H9 (cell line): ENCODE data around the gene HDAC7. TPM values are rescaled to one million over a fixed set of nuclear protein-coding genes. Genes with fewer than 3 reads are reported as not detected.

Source experiments
- DNase-seq: peaks from one replicate; pipeline ENCODE4 v3.0.0-alpha.2; 2017
- H2AFZ ChIP-seq: one replicate; pipeline ENCODE4 v1.6.1; 2013; ENCODE audit warnings: mild to moderate bottlenecking, low read length, control low read depth, moderate library complexity
- H2AK5ac ChIP-seq: 2 replicates; pipeline ENCODE4 v1.6.1; 2013; ENCODE audit warnings: low read length, control low read depth, mixed read lengths; ENCODE audit not compliant: insufficient read length
- H2BK120ac ChIP-seq: one replicate; pipeline ENCODE4 v1.6.1; 2013; ENCODE audit warnings: low read depth, mild to moderate bottlenecking, low read length, control low read depth, inconsistent platforms; ENCODE audit not compliant: poor library complexity, severe bottlenecking
- H2BK12ac ChIP-seq: 2 replicates; pipeline ENCODE4 v1.6.1; 2013; ENCODE audit warnings: low read length, control low read depth, mixed read lengths, low read depth; ENCODE audit not compliant: insufficient read length
- H2BK15ac ChIP-seq: 2 replicates; pipeline ENCODE4 v1.6.1; 2013; ENCODE audit warnings: low read depth, low read length, control low read depth
- H2BK20ac ChIP-seq: one replicate; pipeline ENCODE4 v1.6.1; 2013; ENCODE audit warnings: low read depth, mild to moderate bottlenecking, low read length, control low read depth, inconsistent platforms; ENCODE audit not compliant: poor library complexity, severe bottlenecking
- H2BK5ac ChIP-seq: 2 replicates; pipeline ENCODE4 v1.6.1; 2013; ENCODE audit warnings: low read length, control low read depth, mixed read lengths; ENCODE audit not compliant: insufficient read length
- H3K14ac ChIP-seq: 2 replicates; pipeline ENCODE4 v1.6.1; 2013; ENCODE audit warnings: low read length, control low read depth; ENCODE audit not compliant: insufficient read depth
- H3K18ac ChIP-seq: 2 replicates; pipeline ENCODE4 v1.6.1; 2013; ENCODE audit warnings: low read depth, mild to moderate bottlenecking, mixed read lengths, low read length, control low read depth; ENCODE audit not compliant: insufficient read length
- H3K23ac ChIP-seq: 2 replicates; pipeline ENCODE4 v1.6.1; 2013; ENCODE audit warnings: low read length, control low read depth, mixed read lengths, low read depth; ENCODE audit not compliant: insufficient read length
- H3K23me2 ChIP-seq: 2 replicates; pipeline ENCODE4 v1.6.1; 2013; ENCODE audit warnings: low read depth, mild to moderate bottlenecking, mixed read lengths, low read length, control low read depth; ENCODE audit not compliant: insufficient read length, poor library complexity, severe bottlenecking
- H3K27ac ChIP-seq: 2 replicates; pipeline ENCODE4 v1.5.1; 2013; ENCODE audit warnings: low read length, control low read depth, mixed read lengths, low read depth; ENCODE audit not compliant: insufficient read length
- H3K27me3 ChIP-seq: 2 replicates; pipeline ENCODE4 v1.6.1; 2013; ENCODE audit warnings: low read length, control low read depth, inconsistent platforms; ENCODE audit not compliant: insufficient read depth
- H3K4ac ChIP-seq: 2 replicates; pipeline ENCODE4 v1.6.1; 2013; ENCODE audit warnings: low read depth, mild to moderate bottlenecking, control low read depth, inconsistent platforms, low read length, moderate library complexity
- H3K4me1 ChIP-seq: 2 replicates; pipeline ENCODE4 v1.6.1; 2013; ENCODE audit warnings: low read length, control low read depth, inconsistent platforms; ENCODE audit not compliant: insufficient read depth
- H3K4me2 ChIP-seq: 2 replicates; pipeline ENCODE4 v1.6.1; 2013; ENCODE audit warnings: low read length, control low read depth, mixed read lengths; ENCODE audit not compliant: insufficient read length, insufficient read depth
- H3K56ac ChIP-seq: 2 replicates; pipeline ENCODE4 v1.6.1; 2013; ENCODE audit warnings: low read depth, mild to moderate bottlenecking, mixed read lengths, low read length, control low read depth; ENCODE audit not compliant: insufficient read length
- H3K79me1 ChIP-seq: 2 replicates; pipeline ENCODE4 v1.6.1; 2013; ENCODE audit warnings: low read depth, mild to moderate bottlenecking, moderate library complexity, low read length, control low read depth, inconsistent platforms; ENCODE audit not compliant: insufficient read depth, poor library complexity, severe bottlenecking
- H3K79me2 ChIP-seq: 2 replicates; pipeline ENCODE4 v1.6.1; 2013; ENCODE audit warnings: low read length, control low read depth, inconsistent platforms; ENCODE audit not compliant: insufficient read depth
- H3K9ac ChIP-seq: 2 replicates; pipeline ENCODE4 v1.6.1; 2013; ENCODE audit warnings: low read length, control low read depth, mixed read lengths; ENCODE audit not compliant: insufficient read length; ENCODE audit errors: extremely low read depth
- H3K9me3 ChIP-seq: one replicate; pipeline ENCODE4 v1.6.1; 2013; ENCODE audit warnings: low read depth, low read length, inconsistent platforms; ENCODE audit not compliant: control insufficient read depth
- H3T11ph ChIP-seq: one replicate; pipeline ENCODE4 v1.6.1; 2013; ENCODE audit warnings: mild to moderate bottlenecking, low read length, control low read depth, inconsistent platforms
- H4K20me1 ChIP-seq: one replicate; pipeline ENCODE4 v1.6.1; 2013; ENCODE audit not compliant: control insufficient read depth, insufficient read length, insufficient read depth
- H4K5ac ChIP-seq: 2 replicates; pipeline ENCODE4 v1.6.1; 2013; ENCODE audit warnings: low read depth, mild to moderate bottlenecking, mixed read lengths, low read length, control low read depth; ENCODE audit not compliant: insufficient read length
- H4K8ac ChIP-seq: replicated peaks from 2 replicates; pipeline ENCODE4 v1.6.1; 2013; ENCODE audit warnings: low read length, control low read depth, mixed read lengths, low read depth; ENCODE audit not compliant: insufficient read length
- H4K91ac ChIP-seq: 2 replicates; pipeline ENCODE4 v1.6.1; 2013; ENCODE audit warnings: low read depth, mild to moderate bottlenecking, moderate library complexity, mixed read lengths, low read length, control low read depth; ENCODE audit not compliant: insufficient read length
- H3K27ac Mint-ChIP-seq, 3 experiments: 2 replicates in 2 of 3; 3 replicates in 1 of 3; pipeline ENCODE4 v1.8.0; 2020 to 2021; ENCODE audit warnings: mixed read lengths in 3 of 3, mild to moderate bottlenecking in 1 of 3, moderate library complexity in 1 of 3
- H3K27me3 Mint-ChIP-seq: 2 replicates; pipeline ENCODE4 v1.8.0; 2021; ENCODE audit warnings: low read depth, mild to moderate bottlenecking, moderate library complexity, mixed read lengths
- H3K36me3 Mint-ChIP-seq, 3 experiments: 2 replicates in 2 of 3; 3 replicates in 1 of 3; pipeline ENCODE4 v1.8.0; 2020 to 2021; ENCODE audit warnings: low read depth in 3 of 3, mixed read lengths in 3 of 3; ENCODE audit not compliant: insufficient read depth in 1 of 3
- H3K4me1 Mint-ChIP-seq, 2 experiments: 2 replicates each; pipeline ENCODE4 v1.8.0; 2020; ENCODE audit warnings: mixed read lengths in 2 of 2
- H3K4me3 Mint-ChIP-seq, 2 experiments: 2 replicates in 1 of 2; 3 replicates in 1 of 2; pipeline ENCODE4 v1.8.0; 2020 to 2021; ENCODE audit warnings: mild to moderate bottlenecking in 2 of 2, mixed read lengths in 2 of 2, moderate library complexity in 1 of 2
- H3K9me3 Mint-ChIP-seq, 2 experiments: 2 replicates in 1 of 2; 3 replicates in 1 of 2; pipeline ENCODE4 v1.8.0; 2020; ENCODE audit warnings: mild to moderate bottlenecking in 2 of 2, mixed read lengths in 2 of 2, moderate library complexity in 1 of 2
- WGBS: extraction: QIAGEN DNeasy Blood & Tissue Kit; methylation state at CpG from one replicate; pipeline ENCODE4 v1.1.7; 2013; ENCODE audit warnings: missing lambda C conversion rate, low lambda C conversion rate, mixed read lengths; ENCODE audit not compliant: insufficient read length; ENCODE audit errors: extremely low coverage; 5-methylcytosine and 5-hydroxymethylcytosine counted together
- total RNA-seq: library from RNA; stranded (reverse); gene quantifications from 2 replicates; pipeline ENCODE4 v1.2.1, GENCODE V29; 2021
- TF ChIP-seq, protein P1 (sequence below): fragments of 200-600 bp; sonication (generic); conservative IDR thresholded peaks from 3 replicates; pipeline ENCODE4 v1.8.0; 2021; ENCODE audit warnings: antibody characterized with exemption, mild to moderate bottlenecking

HDAC7 gene
- total RNA-seq, 1 experiment from 2014 or later = 72.1 TPM

DNA sequence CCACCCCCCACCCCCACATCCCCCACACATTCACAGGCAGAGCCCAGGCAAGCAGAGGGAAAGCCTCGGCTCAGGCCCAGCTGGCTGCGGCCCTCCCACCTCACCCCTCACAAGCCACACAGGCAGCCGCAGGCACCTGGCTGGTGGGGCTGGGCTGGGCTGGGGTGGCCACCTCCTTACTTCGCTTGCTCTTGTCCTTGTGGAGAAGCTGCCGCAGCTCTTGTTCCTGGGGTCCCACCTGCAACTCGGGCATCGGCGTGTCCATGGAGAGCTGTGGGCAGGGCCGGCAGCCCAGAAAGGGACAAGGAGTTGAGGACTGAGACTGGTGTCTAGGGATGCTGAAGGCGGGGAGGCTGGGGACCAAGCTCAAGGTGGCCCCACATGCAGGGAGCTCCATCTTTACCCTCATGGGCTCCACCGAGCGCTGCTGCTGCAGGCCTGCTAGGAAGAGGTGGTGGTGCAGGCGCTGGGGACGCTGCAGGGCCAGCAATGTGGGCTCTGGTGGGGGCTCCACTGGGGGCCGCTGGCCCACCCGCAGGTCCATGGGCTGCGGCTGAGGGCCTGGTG is 21.2 kb downstream of the HDAC7 start:
- Histone ChIP-seq H2AFZ (no peak overlapping the region), H3K27me3 (no peaks in the 10 kb centered on the region), H4K20me1 (peaks cover 2% of the 10 kb centered on the region), H3K56ac (no peak overlapping the region), H4K8ac (no peak overlapping the region), H3K14ac (no peak overlapping the region), H2BK15ac (no peak overlapping the region), H3K4me1 (no peaks in the 10 kb centered on the region; the same call in 1 of the 2 replicates), H2BK12ac (no peak overlapping the region), H4K91ac (no peak overlapping the region), H4K5ac (no peak overlapping the region), H2BK120ac (no peak overlapping the region), H2BK5ac (no peak overlapping the region), H2BK20ac (no peak overlapping the region), H3T11ph (no peak overlapping the region), H3K79me2 (peaks cover 1% of the 10 kb centered on the region; the same call in 1 of the 2 replicates), H3K27ac (no peak overlapping the region), H3K4ac (no peak overlapping the region), H3K4me2 (no peak overlapping the region), H3K9ac (no peak overlapping the region), H3K18ac (no peak overlapping the region), H3K23me2 (no peaks in the 10 kb centered on the region), H2AK5ac (no peak overlapping the region), H3K23ac (no peak overlapping the region), H3K9me3 (no peaks in the 10 kb centered on the region), H3K79me1 (no peaks in the 10 kb centered on the region)
- H3K4me1 Mint-ChIP-seq = peaks cover 28 to 39% of the 10 kb centered on the region in 2 experiments
- H3K4me3 Mint-ChIP-seq = no peak overlapping the region
- no CpG with 5 or more reads among the region's 17 CpGs for WGBS
- no peaks in the 10 kb centered on the region for H3K27me3 Mint-ChIP-seq
- TF ChIP-seq, protein P1, sequence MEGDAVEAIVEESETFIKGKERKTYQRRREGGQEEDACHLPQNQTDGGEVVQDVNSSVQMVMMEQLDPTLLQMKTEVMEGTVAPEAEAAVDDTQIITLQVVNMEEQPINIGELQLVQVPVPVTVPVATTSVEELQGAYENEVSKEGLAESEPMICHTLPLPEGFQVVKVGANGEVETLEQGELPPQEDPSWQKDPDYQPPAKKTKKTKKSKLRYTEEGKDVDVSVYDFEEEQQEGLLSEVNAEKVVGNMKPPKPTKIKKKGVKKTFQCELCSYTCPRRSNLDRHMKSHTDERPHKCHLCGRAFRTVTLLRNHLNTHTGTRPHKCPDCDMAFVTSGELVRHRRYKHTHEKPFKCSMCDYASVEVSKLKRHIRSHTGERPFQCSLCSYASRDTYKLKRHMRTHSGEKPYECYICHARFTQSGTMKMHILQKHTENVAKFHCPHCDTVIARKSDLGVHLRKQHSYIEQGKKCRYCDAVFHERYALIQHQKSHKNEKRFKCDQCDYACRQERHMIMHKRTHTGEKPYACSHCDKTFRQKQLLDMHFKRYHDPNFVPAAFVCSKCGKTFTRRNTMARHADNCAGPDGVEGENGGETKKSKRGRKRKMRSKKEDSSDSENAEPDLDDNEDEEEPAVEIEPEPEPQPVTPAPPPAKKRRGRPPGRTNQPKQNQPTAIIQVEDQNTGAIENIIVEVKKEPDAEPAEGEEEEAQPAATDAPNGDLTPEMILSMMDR = no peak
- H3K36me3 Mint-ChIP-seq = peaks cover 9 to 31% (median 28%) of the 10 kb centered on the region in 3 experiments; a peak in 6 of 7 replicates
- H3K9me3 Mint-ChIP-seq = no peaks in the 10 kb centered on the region; a peak in 1 of 5 replicates
- no peak for DNase-seq
- no peak overlapping the region; a peak in 1 of 7 replicates for H3K27ac Mint-ChIP-seq
